ENCODE data around the gene OPCML.

Gene OPCML

GRCh38 chr11:132539590-132540368, 992.5 kb downstream of the OPCML start:
- no peak for TF ChIP-seq CTCF (IDR thresholded peaks at IDR 0.05)

GRCh38 chr11:132538642-132539041, 993.7 kb downstream of the OPCML start:
- no peak for TF ChIP-seq CTCF (IDR thresholded peaks at IDR 0.05)

- TF ChIP-seq CTCF (IDR thresholded peaks at IDR 0.05), result no peak
Measured at GRCh38 chr11:132535830-132536229, 996.5 kb downstream of the OPCML start.

GRCh38 chr11:132531921-132532320, 1000.4 kb downstream of the OPCML start:
- TF ChIP-seq CTCF (IDR thresholded peaks at IDR 0.05), result no peak

- TF ChIP-seq CTCF (IDR thresholded peaks at IDR 0.05), result no peak
Measured at GRCh38 chr11:132528181-132528580, 1004.1 kb downstream of the OPCML start.

GRCh38 chr11:132523929-132524328, 1008.4 kb downstream of the OPCML start:
- no peak for TF ChIP-seq CTCF (IDR thresholded peaks at IDR 0.05)

- TF ChIP-seq CTCF (IDR thresholded peaks at IDR 0.05), result no peak
Measured at GRCh38 chr11:132520199-132520598, 1012.1 kb downstream of the OPCML start.
